HT1080 (cell line): Measurements from ENCODE around the gene TPRN. TPM values are rescaled to one million over a fixed set of nuclear protein-coding genes. Genes with fewer than 3 reads are reported as not detected.

Experiments
- DNase-seq: peaks from one replicate; pipeline ENCODE4 v3.0.0-alpha.2; 2015; ENCODE audit warnings: low read depth
- total RNA-seq: library from RNA; depleted of rRNA; stranded (reverse); fragments of >200 nt; shearing (Covaris generic); gene quantifications from 2 replicates; pipeline ENCODE4 v1.2.3, GENCODE V29; 2014

Gene TPRN
- total RNA-seq, 1 experiment from 2014 or later, result 13.6 TPM

DNA sequence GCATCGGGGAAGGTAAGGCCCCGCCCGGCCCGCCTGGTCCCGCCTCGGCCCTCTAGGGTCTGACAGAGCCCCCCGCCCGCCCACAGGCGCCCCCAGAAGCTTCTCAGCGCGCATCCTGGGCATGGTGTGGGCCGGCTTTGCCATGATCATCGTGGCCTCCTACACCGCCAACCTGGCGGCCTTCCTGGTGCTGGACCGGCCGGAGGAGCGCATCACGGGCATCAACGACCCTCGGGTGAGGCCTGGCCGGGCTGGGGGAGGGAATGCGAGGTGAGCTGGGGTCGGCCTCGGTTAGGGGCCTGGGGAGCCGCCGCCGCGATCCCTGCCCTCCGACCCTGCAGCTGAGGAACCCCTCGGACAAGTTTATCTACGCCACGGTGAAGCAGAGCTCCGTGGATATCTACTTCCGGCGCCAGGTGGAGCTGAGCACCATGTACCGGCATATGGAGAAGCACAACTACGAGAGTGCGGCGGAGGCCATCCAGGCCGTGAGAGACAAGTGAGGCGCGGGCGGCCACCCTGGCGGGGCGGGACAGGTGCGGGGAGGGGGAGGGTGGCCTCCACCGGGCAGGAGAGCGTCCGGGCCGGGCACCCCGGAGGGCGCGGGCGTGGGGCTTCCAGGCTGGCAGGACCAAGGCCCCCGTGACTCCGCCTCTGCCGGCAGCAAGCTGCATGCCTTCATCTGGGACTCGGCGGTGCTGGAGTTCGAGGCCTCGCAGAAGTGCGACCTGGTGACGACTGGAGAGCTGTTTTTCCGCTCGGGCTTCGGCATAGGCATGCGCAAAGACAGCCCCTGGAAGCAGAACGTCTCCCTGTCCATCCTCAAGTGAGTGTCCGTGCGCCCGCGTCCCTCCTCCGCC lies 37.8 kb downstream of the TPRN start:
- no peak for DNase-seq

- no peak for DNase-seq
These were observed 38.7 kb downstream of the TPRN start for GRCh38 chr9:137161558-137162486.

DNA sequence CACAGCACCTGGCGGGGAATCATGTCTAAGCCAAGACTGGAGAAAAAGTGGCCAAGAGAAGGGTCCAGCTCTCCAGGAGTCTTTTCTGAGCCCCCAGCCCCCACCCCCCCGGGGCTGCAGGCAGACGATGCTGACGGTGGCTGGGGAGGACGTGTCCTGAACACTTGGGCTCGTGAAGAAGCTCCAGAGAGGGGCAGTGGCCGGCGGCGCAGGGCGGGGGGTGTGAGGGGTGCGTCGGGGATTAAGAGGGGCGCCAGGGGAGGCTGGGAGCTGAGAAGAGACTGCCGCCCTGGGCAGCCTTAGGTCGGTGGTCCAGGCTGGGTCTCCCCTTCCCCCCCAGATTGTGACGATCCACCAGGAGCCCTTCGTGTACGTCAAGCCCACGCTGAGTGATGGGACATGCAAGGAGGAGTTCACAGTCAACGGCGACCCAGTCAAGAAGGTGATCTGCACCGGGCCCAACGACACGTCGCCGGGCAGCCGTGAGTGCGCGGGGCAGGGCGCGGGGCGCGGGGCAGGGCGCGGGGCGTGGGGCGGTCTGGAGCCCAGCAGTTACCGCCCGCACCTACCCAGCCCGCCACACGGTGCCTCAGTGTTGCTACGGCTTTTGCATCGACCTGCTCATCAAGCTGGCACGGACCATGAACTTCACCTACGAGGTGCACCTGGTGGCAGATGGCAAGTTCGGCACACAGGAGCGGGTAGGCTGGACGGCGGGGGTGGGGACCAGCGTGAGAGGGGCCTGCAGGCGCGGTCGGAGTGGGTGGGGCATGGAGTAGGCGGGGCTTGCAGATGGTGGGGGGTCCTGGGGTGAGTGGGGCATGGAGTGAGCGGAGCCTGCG lies 39.6 kb downstream of the TPRN start:
- no peak for DNase-seq

DNA sequence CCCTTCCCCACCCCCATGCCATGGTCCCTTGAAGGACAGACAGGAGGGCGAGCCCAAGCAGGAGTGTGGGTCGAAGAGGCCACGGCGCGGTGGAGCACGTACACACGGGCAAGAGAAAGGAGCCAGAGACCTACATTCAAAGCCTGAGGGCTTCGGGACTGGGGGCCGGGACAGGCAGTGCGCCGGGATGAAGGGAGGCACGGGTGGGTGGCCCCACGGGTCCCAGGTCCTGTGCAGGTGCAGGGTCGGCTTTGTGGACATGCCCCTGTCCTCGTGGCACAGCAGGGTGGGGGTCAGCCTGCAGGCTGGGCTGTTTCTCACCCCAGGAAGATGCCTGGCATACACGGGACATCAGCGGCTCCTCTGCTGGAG lies 40.5 kb downstream of the TPRN start:
- no peak for DNase-seq

- DNase-seq, result no peak
These were observed 41.2 kb downstream of the TPRN start for GRCh38 chr9:137159105-137160053.

DNA sequence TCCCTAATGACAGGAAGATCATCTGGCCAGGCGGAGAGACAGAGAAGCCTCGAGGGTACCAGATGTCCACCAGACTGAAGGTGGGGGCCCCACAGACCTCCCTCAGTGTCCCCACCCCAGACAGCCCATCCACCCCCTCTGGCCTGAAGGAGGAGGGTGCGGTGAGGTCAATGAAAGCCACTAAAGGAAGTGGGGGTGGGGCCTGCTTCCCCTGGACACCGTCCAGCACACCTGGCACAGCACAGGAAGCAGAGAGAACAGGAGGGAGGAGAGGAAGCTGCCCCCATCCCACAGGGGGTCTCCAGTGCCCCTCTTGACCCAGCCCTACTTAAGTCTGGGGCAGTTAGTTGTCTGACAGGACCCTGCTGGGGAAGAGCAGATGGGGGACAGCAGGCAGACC lies 41.9 kb downstream of the TPRN start:
- DNase-seq, result no peak

DNA sequence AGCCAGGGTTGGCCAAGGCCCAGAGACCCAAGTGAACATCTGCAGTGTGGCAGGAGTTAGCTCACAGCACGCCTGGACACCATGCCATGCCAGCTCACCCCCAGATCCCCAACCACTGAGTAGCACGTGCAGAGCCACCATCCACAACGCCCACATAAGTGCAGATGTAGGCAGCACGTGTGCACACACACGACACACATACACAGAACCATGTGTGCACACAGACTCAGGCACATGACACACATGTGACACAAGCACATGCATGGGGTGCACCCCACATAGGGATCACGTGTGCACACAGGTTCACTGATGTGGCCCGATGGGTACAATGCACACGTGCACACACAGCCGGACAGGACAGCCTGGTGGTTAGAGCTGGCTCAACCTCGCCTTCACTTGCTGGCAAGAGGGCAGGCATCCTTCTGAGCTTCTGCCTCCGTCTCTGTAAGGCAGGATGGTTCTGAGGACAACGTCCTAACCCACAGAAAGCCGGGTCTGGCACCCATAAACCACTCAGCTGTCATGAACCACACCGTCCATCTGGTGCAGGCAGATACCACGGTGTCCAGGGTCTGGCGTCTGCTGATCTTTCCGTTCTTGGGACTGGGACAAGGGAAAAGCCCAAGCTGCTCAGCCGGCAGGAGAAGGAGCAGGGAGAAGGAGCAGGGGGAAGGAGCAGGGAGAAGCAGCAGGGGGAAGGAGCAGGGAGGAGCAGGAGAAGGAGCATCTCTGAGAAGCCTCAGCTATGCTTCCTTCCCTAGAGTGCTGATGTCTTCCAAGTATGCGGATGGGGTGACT lies 42.7 kb downstream of the TPRN start:
- DNase-seq, result no peak

DNA sequence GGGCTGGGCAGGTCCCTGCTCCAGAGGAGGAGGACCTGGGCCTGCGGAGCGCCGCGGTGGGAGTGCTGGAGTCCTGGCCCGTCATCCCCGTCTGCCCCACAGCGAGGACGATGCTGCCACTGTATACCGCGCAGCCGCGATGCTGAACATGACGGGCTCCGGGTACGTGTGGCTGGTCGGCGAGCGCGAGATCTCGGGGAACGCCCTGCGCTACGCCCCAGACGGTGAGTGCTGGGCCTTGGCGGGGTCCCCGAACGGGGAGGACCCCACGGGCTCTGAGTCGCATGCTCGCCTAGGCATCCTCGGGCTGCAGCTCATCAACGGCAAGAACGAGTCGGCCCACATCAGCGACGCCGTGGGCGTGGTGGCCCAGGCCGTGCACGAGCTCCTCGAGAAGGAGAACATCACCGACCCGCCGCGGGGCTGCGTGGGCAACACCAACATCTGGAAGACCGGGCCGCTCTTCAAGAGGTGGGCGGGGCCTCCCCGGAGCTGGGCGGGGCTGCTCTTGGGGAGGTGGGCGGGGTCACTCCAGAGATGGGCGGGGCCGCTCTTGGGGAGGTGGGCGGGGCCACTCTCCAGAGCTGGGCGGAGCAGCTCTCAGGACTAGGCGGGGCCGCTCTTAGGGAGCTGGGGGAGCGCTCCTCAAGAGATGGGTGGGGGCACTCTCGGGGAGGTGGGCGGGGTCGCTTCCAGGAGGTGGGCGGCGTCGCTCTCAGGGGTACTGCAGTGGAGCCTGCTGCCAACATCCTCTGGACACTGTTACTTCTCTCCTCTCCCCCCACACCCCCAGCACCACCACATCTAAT lies 43.8 kb downstream of the TPRN start:
- DNase-seq, result no peak

DNA sequence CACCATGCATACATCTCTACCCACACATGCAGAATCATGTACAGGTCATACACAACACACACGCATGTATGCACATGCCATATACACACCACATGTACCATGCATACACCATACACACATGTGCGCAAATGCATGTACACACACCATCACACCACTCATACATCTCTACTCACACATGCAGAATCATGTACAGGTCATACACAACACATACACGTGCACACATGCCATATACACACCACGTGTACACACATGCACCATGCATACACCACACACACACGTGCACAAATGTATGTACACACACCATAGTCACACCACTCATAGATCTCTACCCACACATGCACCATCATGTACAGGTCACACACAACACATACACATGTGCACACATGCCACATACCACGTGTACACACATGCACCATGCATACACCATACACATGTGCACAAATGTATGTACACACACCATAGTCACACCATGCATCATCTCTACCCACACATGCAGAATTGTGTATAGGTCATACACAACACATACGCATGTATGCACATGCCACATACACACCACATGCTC lies 47.6 kb downstream of the TPRN start:
- DNase-seq, result no peak

DNA sequence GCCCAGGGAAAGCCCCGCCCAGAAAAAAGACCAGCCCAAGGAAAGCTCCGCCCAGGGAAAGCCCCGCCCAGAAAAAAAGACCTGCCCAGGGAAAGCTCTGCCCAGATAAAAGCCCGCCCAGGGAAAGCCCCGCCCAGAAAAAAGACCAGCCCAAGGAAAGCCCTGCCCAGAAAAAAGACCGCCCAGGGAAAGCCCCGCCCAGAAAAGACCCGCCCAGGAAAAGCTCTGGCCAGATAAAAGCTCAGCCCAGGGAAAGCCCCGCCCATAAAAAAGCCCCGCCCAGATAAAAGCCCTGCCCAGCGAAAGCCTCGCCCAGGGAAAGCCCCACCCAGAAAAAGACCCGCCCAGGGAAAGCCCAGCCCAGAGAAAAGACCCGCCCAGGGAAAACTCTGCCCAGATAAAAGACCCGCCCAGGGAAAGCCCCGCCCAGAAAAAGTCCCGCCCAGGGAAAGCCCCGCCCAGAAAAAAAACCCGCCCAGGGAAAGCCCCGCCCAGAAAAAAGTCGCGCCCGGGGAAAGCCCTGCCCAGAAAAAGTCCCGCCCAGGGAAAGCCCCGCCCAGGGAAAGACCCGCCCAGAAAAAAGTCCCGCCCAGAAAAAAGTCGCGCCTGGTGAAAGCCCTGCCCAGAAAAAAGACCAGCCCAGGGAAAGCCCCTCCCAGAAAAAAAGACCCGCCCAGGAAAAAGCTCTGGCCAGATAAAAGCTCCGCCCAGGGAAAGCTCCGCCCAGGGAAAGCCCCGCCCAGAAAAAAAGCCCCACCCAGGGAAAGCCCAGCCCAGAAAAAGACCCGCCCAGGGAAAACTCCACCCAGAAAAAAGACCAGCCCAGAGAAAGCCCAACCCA lies 49.7 kb downstream of the TPRN start:
- peak; percentile 44 for DNase-seq

- no peak for DNase-seq
These were observed 50.5 kb downstream of the TPRN start for GRCh38 chr9:137149942-137150616.

- DNase-seq, result no peak
These were observed 51.2 kb downstream of the TPRN start for GRCh38 chr9:137149363-137149762.

- no peak for DNase-seq
These were observed 51.9 kb downstream of the TPRN start for GRCh38 chr9:137148661-137149060.

DNA sequence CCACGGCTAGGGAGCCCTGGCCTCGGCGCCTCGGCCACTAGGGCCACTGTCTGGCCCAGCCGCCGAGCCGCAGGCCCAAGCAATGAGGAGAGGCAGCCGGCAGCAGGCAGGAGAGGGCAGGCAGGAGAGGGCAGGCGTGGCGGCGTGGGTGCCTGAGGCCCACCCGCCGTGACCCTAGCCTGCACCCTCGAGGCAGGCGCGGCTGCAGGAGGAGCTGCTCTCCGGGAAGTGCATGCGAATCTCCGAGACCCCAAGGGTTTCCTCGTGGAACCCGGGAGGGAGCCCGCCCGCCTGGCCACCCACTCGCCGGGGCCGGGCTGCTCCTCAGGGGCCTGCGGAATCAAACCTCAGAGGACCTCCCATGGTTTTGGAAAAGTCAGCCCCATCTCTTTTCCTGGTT lies 52.3 kb downstream of the TPRN start:
- no peak for DNase-seq

GRCh38 chr9:137147793-137148160 lies 52.8 kb downstream of the TPRN start:
- DNase-seq, result no peak

GRCh38 chr9:137147091-137147792 lies 53.3 kb downstream of the TPRN start:
- no peak for DNase-seq
